OCI-LY7 (cell line): ENCODE data around the gene AP5S1. TPM values are rescaled to one million over a fixed set of nuclear protein-coding genes. Genes with fewer than 3 reads are reported as not detected.

Experiments used
- BruUV-seq: library from RNA; stranded (reverse); fragments of 400-500 nt; replicated peaks from 2 replicates; lab custom pipeline; 2021; lab: Mats Ljungman, UMichigan
- CTCF ChIA-PET: fragments of 300-600 bp; sonication (Branson Sonifier 250); formaldehyde crosslinking; loops from one replicate; lab custom pipeline; 2022; ENCODE audit warnings: antibody characterized with exemption; ENCODE audit not compliant: unreplicated experiment; lab: Charles Lee
- POLR2A ChIA-PET: fragments of 300-600 bp; sonication (Branson Sonifier 250); formaldehyde crosslinking; loops from one replicate; lab custom pipeline; 2022; ENCODE audit warnings: antibody characterized with exemption; lab: Charles Lee
- DNase-seq: peaks from one replicate; pipeline ENCODE4 v3.0.0-alpha.2; 2015; ENCODE audit warnings: low spot score
- H2AFZ ChIP-seq: fragments of 200-600 bp; sonication (generic), shearing (Covaris generic); 2 replicates; pipeline ENCODE4 v1.6.1; 2014; ENCODE audit warnings: mild to moderate bottlenecking, antibody characterized with exemption, low read length, moderate library complexity
- H3K27ac ChIP-seq: fragments of 200-600 bp; sonication (generic); 2 replicates; pipeline ENCODE4 v1.5.1; 2014; ENCODE audit warnings: mixed run types, low read depth, mild to moderate bottlenecking, moderate library complexity, low read length, inconsistent platforms; ENCODE audit not compliant: poor library complexity, severe bottlenecking
- H3K36me3 ChIP-seq: fragments of 200-600 bp; sonication (generic); 2 replicates; pipeline ENCODE4 v1.6.1; 2014; ENCODE audit warnings: mild to moderate bottlenecking, antibody characterized with exemption, low read length, moderate library complexity, mixed read lengths; ENCODE audit not compliant: insufficient read depth
- H3K4me1 ChIP-seq: fragments of 200-600 bp; sonication (generic); 2 replicates; pipeline ENCODE4 v1.5.1; 2014; ENCODE audit warnings: mild to moderate bottlenecking, low read length; ENCODE audit not compliant: insufficient read depth, poor library complexity, severe bottlenecking
- H3K4me2 ChIP-seq: fragments of 200-600 bp; sonication (generic); 2 replicates; pipeline ENCODE4 v1.6.1; 2014; ENCODE audit warnings: mild to moderate bottlenecking, low read length
- H3K4me3 ChIP-seq: fragments of 200-600 bp; sonication (generic); 2 replicates; pipeline ENCODE4 v1.5.1; 2014; ENCODE audit warnings: mild to moderate bottlenecking, low read depth, low read length; ENCODE audit not compliant: poor library complexity, severe bottlenecking
- H3K79me2 ChIP-seq: fragments of 200-600 bp; sonication (generic); 2 replicates; pipeline ENCODE4 v1.6.1; 2016; ENCODE audit warnings: low read depth, mild to moderate bottlenecking, low read length, moderate library complexity, mixed read lengths; ENCODE audit not compliant: insufficient read depth
- H3K9me2 ChIP-seq: fragments of 200-600 bp; sonication (generic); 2 replicates; pipeline ENCODE4 v1.6.1; 2016; ENCODE audit warnings: mild to moderate bottlenecking, low read length, mixed read lengths; ENCODE audit not compliant: insufficient read depth
- H3K9me3 ChIP-seq: fragments of 200-600 bp; sonication (generic); 2 replicates; pipeline ENCODE4 v1.6.1; 2014; ENCODE audit warnings: mild to moderate bottlenecking, mixed run types, low read length, mixed read lengths
- H4K20me1 ChIP-seq: fragments of 200-600 bp; sonication (generic); 2 replicates; pipeline ENCODE4 v1.6.1; 2014; ENCODE audit warnings: mild to moderate bottlenecking, antibody characterized with exemption, low read length, moderate library complexity, mixed read lengths; ENCODE audit not compliant: insufficient read depth
- CTCF ChIP-seq: fragments of 200-600 bp; sonication (generic); conservative IDR thresholded peaks from 2 replicates; pipeline ENCODE4 v1.5.1; 2014; ENCODE audit warnings: mild to moderate bottlenecking, antibody characterized with exemption, low read length, moderate library complexity, mixed read lengths
- EZH2phosphoT487 ChIP-seq: fragments of 200-600 bp; sonication (generic); IDR thresholded peaks from 2 replicates; pipeline ENCODE4 v1.6.1; 2018; ENCODE audit warnings: low read depth, borderline replicate concordance, mild to moderate bottlenecking, mixed run types, antibody characterized with exemption, low read length, moderate library complexity, mixed read lengths
- intact Hi-C: fragments of 100-400 bp; cut with micrococcal nuclease; formaldehyde crosslinking; loops from one replicate; pipeline ENCODE4 v1.10.0; 2022; ENCODE audit not compliant: unreplicated experiment
- total RNA-seq, 2 experiments: library from RNA; depleted of rRNA in 1 of 2; stranded (reverse); fragments of >200 nt in 1 of 2; shearing (Covaris generic) in 1 of 2; gene quantifications; 2 replicates each; pipeline ENCODE4 v1.2.3, GENCODE V29; 2014 to 2022

AP5S1 gene
- total RNA-seq, 2 experiments from 2014 or later, result 9.8 to 12.1 TPM

GRCh38 chr20:3864518-3864917 is 44.2 kb downstream of the AP5S1 start:
- H3K79me2 ChIP-seq, result no peaks in the 10 kb centered on the region
- intact Hi-C loops, result no loop called here

GRCh38 chr20:3865152-3865886 is 45.0 kb downstream of the AP5S1 start:
- no peaks in the 10 kb centered on the region for H3K4me1 ChIP-seq
- no peak for TF ChIP-seq EZH2phosphoT487
- no peak for TF ChIP-seq CTCF
- DNase-seq, result no peak
- intact Hi-C loops, result no loop called here
- ChIA-PET POLR2A (interaction anchor here (0.5 kb wide), 1 partner anchor 21 kb away, joined by 3 read pairs; no protein-coding TSS in a partner anchor), CTCF (no interaction called here)
- H3K9me3 ChIP-seq, result peaks cover 6% of the 10 kb centered on the region; the same call in 1 of the 2 replicates
- no peak overlapping the region for H3K4me2 ChIP-seq
- H3K27ac ChIP-seq, result no peak overlapping the region
- H4K20me1 ChIP-seq, result no peaks in the 10 kb centered on the region
- no peaks in the 10 kb centered on the region for H3K79me2 ChIP-seq
- BruUV-seq, result no TSS peak
- H2AFZ ChIP-seq, result no peak overlapping the region
- no peaks in the 10 kb centered on the region for H3K9me2 ChIP-seq
- no peak overlapping the region for H3K4me3 ChIP-seq
- H3K36me3 ChIP-seq, result peaks cover 70% of the 10 kb centered on the region

More at GRCh38 chr20:3864518-3864917, 44.2 kb downstream of the AP5S1 start:
- H3K9me2 ChIP-seq, result no peaks in the 10 kb centered on the region
- DNase-seq, result no peak
- TF ChIP-seq CTCF (no peak), EZH2phosphoT487 (no peak)
- H3K36me3 ChIP-seq, result peaks cover 73% of the 10 kb centered on the region
- no peak overlapping the region for H2AFZ ChIP-seq
- H3K4me2 ChIP-seq, result no peak overlapping the region
- H3K27ac ChIP-seq, result no peak overlapping the region
- H3K4me3 ChIP-seq, result no peak overlapping the region
- peaks cover 6% of the 10 kb centered on the region; the same call in 1 of the 2 replicates for H3K9me3 ChIP-seq
- POLR2A ChIA-PET, result interaction anchor here (0.6 kb wide), 1 partner anchor 19 kb away, joined by 8 read pairs; no protein-coding TSS in a partner anchor
- H3K4me1 ChIP-seq, result no peaks in the 10 kb centered on the region
- no peaks in the 10 kb centered on the region for H4K20me1 ChIP-seq
- BruUV-seq, result no TSS peak
- CTCF ChIA-PET, result no interaction called here

- Histone ChIP-seq H2AFZ (no peak overlapping the region), H3K4me2 (no peak overlapping the region), H4K20me1 (no peaks in the 10 kb centered on the region), H3K9me2 (no peaks in the 10 kb centered on the region), H3K9me3 (peaks cover 6% of the 10 kb centered on the region; the same call in 1 of the 2 replicates), H3K27ac (no peak overlapping the region), H3K4me1 (no peaks in the 10 kb centered on the region), H3K79me2 (no peaks in the 10 kb centered on the region), H3K4me3 (no peak overlapping the region), H3K36me3 (peaks cover 70% of the 10 kb centered on the region)
- ChIA-PET CTCF (no interaction called here), POLR2A (no interaction called here)
- no peak for TF ChIP-seq CTCF
- TF ChIP-seq EZH2phosphoT487, result no peak
- no peak for DNase-seq
- intact Hi-C loops, result no loop called here
- BruUV-seq, result no TSS peak
Observed at GRCh38 chr20:3865887-3866407, 45.6 kb downstream of the AP5S1 start.
